ENCODE measurements around the gene OR2S2. TPM values are rescaled to one million over a fixed set of nuclear protein-coding genes. Genes with fewer than 3 reads are reported as not detected.
"Not testable (repeated sequence)": the region's sequence is repeated elsewhere in the genome, so short reads cannot be mapped to it uniquely, and the experiment has no call there.

Gene OR2S2
- total RNA-seq, 2 donors from 2014 or later: not detected

GRCh38 chr9:35917261-35917660 lies 40.7 kb downstream of the OR2S2 start:
- peaks cover 0 to 7% of the 10 kb centered on the region in 2 donors for H3K27me3 Mint-ChIP-seq
- no peak overlapping the region for H3K27ac Mint-ChIP-seq
- ATAC-seq: peak; percentile 37 to 59
- H3K9me3 Mint-ChIP-seq: no peaks in the 10 kb centered on the region
- no peak for DNase-seq (ENCODE audit: low spot score)
- no peak overlapping the region for H3K4me3 Mint-ChIP-seq
- H3K36me3 Mint-ChIP-seq: no peaks in the 10 kb centered on the region
- H3K4me1 Mint-ChIP-seq (ENCODE audit: low read depth in 2 of 2): no peaks in the 10 kb centered on the region

GRCh38 chr9:35915681-35916294 lies 42.2 kb downstream of the OR2S2 start:
- no peak overlapping the region for H3K4me3 Mint-ChIP-seq
- ATAC-seq: no peak

GRCh38 chr9:35914301-35914807 lies 43.6 kb downstream of the OR2S2 start:
- ATAC-seq: peak in 1 of 2 donors; percentile 18
- peaks cover 4 to 7% of the 10 kb centered on the region in 2 donors for H3K4me1 Mint-ChIP-seq (ENCODE audit: low read depth in 2 of 2)
- no peak overlapping the region for H3K4me3 Mint-ChIP-seq
- H3K27me3 Mint-ChIP-seq: no peaks in the 10 kb centered on the region
- no peak overlapping the region for H3K27ac Mint-ChIP-seq
- no peaks in the 10 kb centered on the region for H3K9me3 Mint-ChIP-seq
- no peak for DNase-seq (ENCODE audit: low spot score)
- H3K36me3 Mint-ChIP-seq: no peaks in the 10 kb centered on the region

More at GRCh38 chr9:35915681-35916294, 42.2 kb downstream of the OR2S2 start:
- H3K9me3 Mint-ChIP-seq: no peaks in the 10 kb centered on the region
- no peak for DNase-seq (ENCODE audit: low spot score)
- H3K4me1 Mint-ChIP-seq (ENCODE audit: low read depth in 2 of 2): peaks cover 3 to 5% of the 10 kb centered on the region in 2 donors
- H3K36me3 Mint-ChIP-seq: no peaks in the 10 kb centered on the region
- no peaks in the 10 kb centered on the region for H3K27me3 Mint-ChIP-seq
- no peak overlapping the region for H3K27ac Mint-ChIP-seq

GRCh38 chr9:35913429-35913828 lies 44.5 kb downstream of the OR2S2 start:
- not testable (repeated sequence) for H3K4me1 Mint-ChIP-seq (ENCODE audit: low read depth in 2 of 2); H3K27ac Mint-ChIP-seq; H3K4me3 Mint-ChIP-seq

GRCh38 chr9:35912791-35913400 lies 45.1 kb downstream of the OR2S2 start:
- DNase-seq (ENCODE audit: low spot score) (no peak), ATAC-seq (no peak)
- peaks cover 4 to 7% of the 10 kb centered on the region in 2 donors for H3K4me1 Mint-ChIP-seq (ENCODE audit: low read depth in 2 of 2)
- H3K9me3 Mint-ChIP-seq: no peaks in the 10 kb centered on the region
- no peak overlapping the region for H3K27ac Mint-ChIP-seq
- H3K36me3 Mint-ChIP-seq: no peaks in the 10 kb centered on the region
- no peaks in the 10 kb centered on the region for H3K27me3 Mint-ChIP-seq
- H3K4me3 Mint-ChIP-seq: no peak overlapping the region

More at GRCh38 chr9:35913429-35913828, 44.5 kb downstream of the OR2S2 start:
- not testable (repeated sequence) for H3K27me3 Mint-ChIP-seq; DNase-seq (ENCODE audit: low spot score); H3K9me3 Mint-ChIP-seq; ATAC-seq; H3K36me3 Mint-ChIP-seq

- peaks cover 4 to 7% of the 10 kb centered on the region in 2 donors for H3K4me1 Mint-ChIP-seq (ENCODE audit: low read depth in 2 of 2)
- H3K4me3 Mint-ChIP-seq: no peak overlapping the region
- no peaks in the 10 kb centered on the region for H3K27me3 Mint-ChIP-seq
- ATAC-seq (no peak), DNase-seq (ENCODE audit: low spot score) (no peak)
- H3K27ac Mint-ChIP-seq: no peak overlapping the region
- H3K9me3 Mint-ChIP-seq: no peaks in the 10 kb centered on the region
- H3K36me3 Mint-ChIP-seq: no peaks in the 10 kb centered on the region
Observed at GRCh38 chr9:35911690-35912089, 46.3 kb downstream of the OR2S2 start.

- H3K27me3 Mint-ChIP-seq: no peaks in the 10 kb centered on the region
- DNase-seq (ENCODE audit: low spot score) (no peak), ATAC-seq (no peak)
- H3K9me3 Mint-ChIP-seq: no peaks in the 10 kb centered on the region
- peaks cover 4 to 7% of the 10 kb centered on the region in 2 donors for H3K4me1 Mint-ChIP-seq (ENCODE audit: low read depth in 2 of 2)
- H3K27ac Mint-ChIP-seq: no peak overlapping the region
- H3K36me3 Mint-ChIP-seq: no peaks in the 10 kb centered on the region
- H3K4me3 Mint-ChIP-seq: no peak overlapping the region
Observed at GRCh38 chr9:35910613-35911359, 47.2 kb downstream of the OR2S2 start.

- no peaks in the 10 kb centered on the region for H3K9me3 Mint-ChIP-seq
- no peaks in the 10 kb centered on the region for H3K36me3 Mint-ChIP-seq
- no peak overlapping the region for H3K27ac Mint-ChIP-seq
- H3K4me3 Mint-ChIP-seq: no peak overlapping the region
- DNase-seq (ENCODE audit: low spot score) (no peak), ATAC-seq (no peak)
- H3K27me3 Mint-ChIP-seq: no peaks in the 10 kb centered on the region
- H3K4me1 Mint-ChIP-seq (ENCODE audit: low read depth in 2 of 2): peaks cover 4 to 7% of the 10 kb centered on the region in 2 donors
Observed at GRCh38 chr9:35909687-35910612, 48.0 kb downstream of the OR2S2 start.

- ATAC-seq: no peak
- no peak within 1 kb of the TSS for H3K4me3 Mint-ChIP-seq
- H3K27me3 Mint-ChIP-seq: no peaks in the 10 kb centered on the region
Observed at GRCh38 chr9:35909274-35909673, 48.7 kb downstream of the OR2S2 start, which contains the start of gene SPAAR. Gene SPAAR (plus strand): TSS chr9:35909490. CDS start chr9:35910464, 974 bp downstream.

GRCh38 chr9:35908504-35909125 lies 49.3 kb downstream of the OR2S2 start:
- H3K27me3 Mint-ChIP-seq: no peaks in the 10 kb centered on the region
- H3K36me3 Mint-ChIP-seq: no peaks in the 10 kb centered on the region
- no peak overlapping the region for H3K4me3 Mint-ChIP-seq
- peaks cover 4 to 7% of the 10 kb centered on the region in 2 donors for H3K4me1 Mint-ChIP-seq (ENCODE audit: low read depth in 2 of 2)
- no peaks in the 10 kb centered on the region for H3K9me3 Mint-ChIP-seq
- DNase-seq (ENCODE audit: low spot score): no peak
- no peak for ATAC-seq
- no peak overlapping the region for H3K27ac Mint-ChIP-seq

More at GRCh38 chr9:35909274-35909673, 48.7 kb downstream of the OR2S2 start, which contains the start of gene SPAAR:
- no peak for DNase-seq (ENCODE audit: low spot score)
- H3K9me3 Mint-ChIP-seq: no peaks in the 10 kb centered on the region
- peaks cover 4 to 7% of the 10 kb centered on the region in 2 donors for H3K4me1 Mint-ChIP-seq (ENCODE audit: low read depth in 2 of 2)
- H3K27ac Mint-ChIP-seq: no peak within 1 kb of the TSS
- H3K36me3 Mint-ChIP-seq: no peaks in the 10 kb centered on the region

- Mint-ChIP-seq H3K4me3 (no peak overlapping the region), H3K27ac (no peak overlapping the region), H3K36me3 (no peaks in the 10 kb centered on the region), H3K4me1 (ENCODE audit: low read depth in 2 of 2) (peaks cover 4 to 7% of the 10 kb centered on the region in 2 donors), H3K27me3 (peaks cover 0 to 1% of the 10 kb centered on the region in 2 donors), H3K9me3 (no peaks in the 10 kb centered on the region)
- ATAC-seq (no peak), DNase-seq (ENCODE audit: low spot score) (no peak)
Observed at GRCh38 chr9:35907711-35908503, 50.0 kb downstream of the OR2S2 start.

All from natural killer cell treated with Interleukin-12 subunit alpha and Interleukin-12 subunit beta and Interleukin-15 and Interleukin-18, amount 100 ng/mL, for 72 hours (primary cell).